Astrocyte (in vitro differentiated cells and primary cell): ENCODE data around the gene FCMR. TPM values are rescaled to one million over a fixed set of nuclear protein-coding genes. Genes with fewer than 3 reads are reported as not detected.
A peak's percentile ranks its signal among the peaks of the same experiment; 100 is the strongest.
"Not testable (repeated sequence)": the region's sequence is repeated elsewhere in the genome, so short reads cannot be mapped to it uniquely, and the experiment has no call there.

ENCODE experiments used
- DNase-seq: peaks from one replicate; pipeline ENCODE4 v3.0.0-alpha.2; 2010; ENCODE audit warnings: low read depth
- FAIRE-seq: peaks from 2 replicates; lab custom pipeline; 2011; peaks lifted over from hg19 to GRCh38; lab: Jason Lieb, UNC
- H2AFZ ChIP-seq: 2 replicates; pipeline ENCODE4 v1.6.0; 2012; ENCODE audit warnings: low read depth, low read length, inconsistent platforms
- H3K27ac ChIP-seq: 2 replicates; pipeline ENCODE4 v1.5.1; 2011; ENCODE audit warnings: low read depth, low read length, inconsistent platforms
- H3K27me3 ChIP-seq: 2 replicates; pipeline ENCODE4 v1.6.0; 2011; ENCODE audit warnings: low read length, inconsistent platforms; ENCODE audit not compliant: insufficient read depth
- H3K36me3 ChIP-seq: 2 replicates; pipeline ENCODE4 v1.5.1; 2011; ENCODE audit warnings: low read length, inconsistent platforms; ENCODE audit not compliant: insufficient read depth
- H3K4me1 ChIP-seq: 2 replicates; pipeline ENCODE4 v1.5.1; 2011; ENCODE audit warnings: low read length, inconsistent platforms; ENCODE audit not compliant: insufficient read depth
- H3K4me2 ChIP-seq: 2 replicates; pipeline ENCODE4 v1.6.0; 2012; ENCODE audit warnings: low read length, inconsistent platforms
- H3K4me3 ChIP-seq: 2 replicates; pipeline ENCODE4 v1.5.1; 2011; ENCODE audit warnings: low read depth, mild to moderate bottlenecking, low read length, inconsistent platforms; ENCODE audit not compliant: insufficient read depth
- H3K79me2 ChIP-seq: 2 replicates; pipeline ENCODE4 v1.6.0; 2012; ENCODE audit warnings: mild to moderate bottlenecking, low read length, inconsistent platforms; ENCODE audit not compliant: insufficient read depth
- H3K9ac ChIP-seq: 2 replicates; pipeline ENCODE4 v1.6.0; 2012; ENCODE audit warnings: mild to moderate bottlenecking, low read length, inconsistent platforms
- H3K9me3 ChIP-seq: 2 replicates; pipeline ENCODE4 v1.5.1; 2012; ENCODE audit warnings: low read depth, mild to moderate bottlenecking, low read length, inconsistent platforms; ENCODE audit not compliant: insufficient read depth
- H4K20me1 ChIP-seq: 2 replicates; pipeline ENCODE4 v1.6.0; 2012; ENCODE audit warnings: low read length, inconsistent platforms; ENCODE audit not compliant: insufficient read depth
- H3K27ac Mint-ChIP-seq: one replicate; pipeline ENCODE4 v1.8.0; 2021; ENCODE audit warnings: mild to moderate bottlenecking, mixed read lengths; ENCODE audit not compliant: unreplicated experiment
- H3K27me3 Mint-ChIP-seq: one replicate; pipeline ENCODE4 v1.8.0; 2021; ENCODE audit warnings: low read depth, mixed read lengths; ENCODE audit not compliant: unreplicated experiment
- H3K36me3 Mint-ChIP-seq: one replicate; pipeline ENCODE4 v1.8.0; 2021; ENCODE audit warnings: low read depth, mixed read lengths; ENCODE audit not compliant: unreplicated experiment
- H3K4me1 Mint-ChIP-seq: one replicate; pipeline ENCODE4 v1.8.0; 2021; ENCODE audit warnings: low read depth, mixed read lengths; ENCODE audit not compliant: unreplicated experiment
- H3K4me3 Mint-ChIP-seq: one replicate; pipeline ENCODE4 v1.8.0; 2021; ENCODE audit warnings: mild to moderate bottlenecking, moderate library complexity, mixed read lengths; ENCODE audit not compliant: unreplicated experiment
- H3K9me3 Mint-ChIP-seq: one replicate; pipeline ENCODE4 v1.8.0; 2021; ENCODE audit warnings: mild to moderate bottlenecking, mixed read lengths; ENCODE audit not compliant: unreplicated experiment
- CTCF ChIP-seq: IDR thresholded peaks from 2 replicates; pipeline ENCODE4 v1.5.1; 2011; ENCODE audit warnings: low read depth, mild to moderate bottlenecking, inconsistent platforms, low read length, moderate library complexity; ENCODE audit not compliant: insufficient read depth
- EZH2 ChIP-seq: IDR thresholded peaks from 2 replicates; pipeline ENCODE4 v1.6.1; 2012; ENCODE audit warnings: mild to moderate bottlenecking, low read length, inconsistent platforms; ENCODE audit not compliant: insufficient read depth
- total RNA-seq: library from RNA; stranded (reverse); gene quantifications from 2 replicates; pipeline ENCODE4 v1.2.1, GENCODE V29; 2021

The FCMR gene
- total RNA-seq, 1 donor from 2014 or later: 0.73 TPM

DNA sequence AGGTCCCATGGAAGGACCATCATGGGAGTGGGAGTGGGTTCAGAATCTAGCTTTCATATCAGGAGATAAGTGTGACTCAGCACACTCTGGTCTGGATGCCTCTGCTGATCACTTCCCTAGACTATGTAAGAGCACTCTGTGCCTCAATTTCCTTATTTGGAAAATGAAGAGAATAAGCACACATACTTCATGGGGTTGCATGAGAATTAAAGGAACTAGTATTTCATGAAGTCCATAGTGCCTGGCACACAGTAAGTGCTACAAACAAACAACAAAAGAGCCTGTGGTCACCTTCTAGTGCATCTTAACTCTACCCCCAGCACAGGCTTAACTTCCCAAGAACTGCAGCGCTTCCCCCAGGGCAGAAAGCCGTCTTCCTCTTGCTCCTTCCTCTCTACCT, 65.9 kb downstream of the FCMR start:
- no peak overlapping the region for H3K27ac ChIP-seq
- peaks cover 18% of the 10 kb centered on the region for H3K27me3 ChIP-seq
- Mint-ChIP-seq H3K27me3 (peaks cover 26% of the 10 kb centered on the region), H3K36me3 (no peaks in the 10 kb centered on the region), H3K4me3 (no peak overlapping the region), H3K4me1 (no peaks in the 10 kb centered on the region), H3K27ac (no peak overlapping the region), H3K9me3 (peaks cover 11% of the 10 kb centered on the region)
- H3K4me3 ChIP-seq: no peak overlapping the region
- no peaks in the 10 kb centered on the region for H3K9me3 ChIP-seq
- H3K36me3 ChIP-seq: no peaks in the 10 kb centered on the region
- FAIRE-seq (no peak), DNase-seq (no peak)
- H3K79me2 ChIP-seq: no peaks in the 10 kb centered on the region
- TF ChIP-seq EZH2: no peak
- no peak overlapping the region for H2AFZ ChIP-seq
- H3K4me2 ChIP-seq: no peak overlapping the region
- no peaks in the 10 kb centered on the region for H3K4me1 ChIP-seq
- H3K9ac ChIP-seq: no peak overlapping the region
- H4K20me1 ChIP-seq: no peaks in the 10 kb centered on the region

DNA sequence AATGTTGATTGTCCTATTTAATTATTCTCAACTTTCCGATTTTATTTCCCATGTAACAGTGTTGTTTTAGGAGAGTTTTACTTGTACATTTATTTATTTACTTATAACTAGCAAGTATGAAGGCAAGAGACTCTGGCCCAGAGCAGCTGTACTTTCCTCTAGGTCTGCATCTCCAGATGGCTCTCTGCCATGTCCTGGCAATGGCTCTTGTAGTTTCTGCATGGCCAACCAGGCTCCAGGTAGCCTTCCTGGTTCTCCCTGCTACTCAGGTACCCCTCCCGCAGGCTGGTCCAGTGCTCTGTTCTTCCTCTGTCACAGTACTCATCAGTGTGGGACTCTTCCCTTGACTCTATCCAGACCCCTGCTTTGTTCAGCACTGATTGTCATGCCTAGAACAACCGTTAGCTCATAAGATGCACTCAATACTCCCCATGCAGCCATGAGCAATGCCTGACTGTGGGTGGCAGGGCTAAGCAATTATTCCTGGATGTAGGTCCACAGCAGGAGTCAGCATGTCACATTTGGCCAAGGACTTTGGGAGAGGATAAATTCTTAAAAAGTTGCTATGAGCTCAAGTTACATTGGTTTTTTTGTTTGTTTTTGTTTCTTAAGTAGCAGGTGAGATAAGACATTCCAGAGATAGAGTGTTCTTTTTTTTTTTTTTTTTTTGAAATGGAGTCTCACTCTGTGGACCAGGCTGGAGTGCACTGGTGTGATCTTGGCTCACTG, 67.2 kb downstream of the FCMR start:
- Mint-ChIP-seq H3K9me3 (peaks cover 11% of the 10 kb centered on the region), H3K27ac (no peak overlapping the region), H3K4me1 (no peaks in the 10 kb centered on the region), H3K27me3 (peaks cover 17% of the 10 kb centered on the region), H3K36me3 (no peaks in the 10 kb centered on the region), H3K4me3 (no peak overlapping the region)
- TF ChIP-seq CTCF (no peak), EZH2 (no peak)
- Histone ChIP-seq H4K20me1 (no peaks in the 10 kb centered on the region), H3K4me2 (no peak overlapping the region), H3K27me3 (peaks cover 15% of the 10 kb centered on the region), H3K9ac (no peak overlapping the region), H3K4me1 (no peaks in the 10 kb centered on the region), H2AFZ (no peak overlapping the region), H3K79me2 (no peaks in the 10 kb centered on the region), H3K4me3 (no peak overlapping the region), H3K27ac (no peak overlapping the region), H3K36me3 (no peaks in the 10 kb centered on the region), H3K9me3 (no peaks in the 10 kb centered on the region)
- DNase-seq (peak; percentile 39), FAIRE-seq (no peak)

GRCh38 chr1:206853696-206854095, 68.0 kb downstream of the FCMR start:
- FAIRE-seq, H3K27ac Mint-ChIP-seq, H3K4me1 Mint-ChIP-seq, DNase-seq, H3K36me3 Mint-ChIP-seq, H3K4me2 ChIP-seq, H3K9ac ChIP-seq, H3K4me1 ChIP-seq, H3K27ac ChIP-seq, H3K27me3 ChIP-seq, H3K4me3 Mint-ChIP-seq, H3K4me3 ChIP-seq, H3K9me3 ChIP-seq, H4K20me1 ChIP-seq, H3K79me2 ChIP-seq, H2AFZ ChIP-seq, H3K36me3 ChIP-seq: not testable (repeated sequence)
- H3K9me3 Mint-ChIP-seq: peaks cover 11% of the 10 kb centered on the region
- H3K27me3 Mint-ChIP-seq: peaks cover 19% of the 10 kb centered on the region

Other genes starting within 250 kb of the FCMR start
- 104 and 108 TPM in 2 replicates for gene MAPKAPK2, start 237.0 kb downstream of the FCMR start, total RNA-seq
- 0.23 TPM in 1 of 2 replicates, not detected in the other for gene IL19, start 151.2 kb downstream of the FCMR start, total RNA-seq
- not detected in 2 replicates for gene IL10, start 149.4 kb downstream of the FCMR start, total RNA-seq
- gene IL20, start 56.3 kb downstream of the FCMR start, total RNA-seq: not detected in 2 replicates
- gene IL24, start 24.5 kb downstream of the FCMR start, total RNA-seq: not detected in 2 replicates
- gene PIGR, start 24.5 kb upstream of the FCMR start, total RNA-seq: not detected in 2 replicates
- gene FCAMR, start 48.5 kb upstream of the FCMR start, total RNA-seq: not detected in 2 replicates
- gene C1orf116, start 110.8 kb upstream of the FCMR start, total RNA-seq: 0.14 and 0.86 TPM in 2 replicates
- gene YOD1, start 129.3 kb upstream of the FCMR start, total RNA-seq: 13.4 and 14.8 TPM in 2 replicates
- 6.2 and 6.9 TPM in 2 replicates for gene PFKFB2, start 131.3 kb upstream of the FCMR start, total RNA-seq
- 0.25 and 0.36 TPM in 2 replicates for gene C4BPB, start 166.9 kb upstream of the FCMR start, total RNA-seq
- gene C4BPA, start 182.3 kb upstream of the FCMR start, total RNA-seq: not detected in 2 replicates